NB4 (cell line): ENCODE data around the gene DPYSL4.
"Not testable (repeated sequence)": the region's sequence is repeated elsewhere in the genome, so short reads cannot be mapped to it uniquely, and the experiment has no call there.

Source experiments
- CTCF ChIP-seq: IDR thresholded peaks from one replicate; pipeline ENCODE4 v1.5.1; 2012; ENCODE audit warnings: low read depth, low read length
- MAX ChIP-seq: IDR thresholded peaks from 2 replicates; pipeline ENCODE4 v1.6.1; 2011; ENCODE audit warnings: low read depth, low read length
- MYC ChIP-seq: IDR thresholded peaks from 2 replicates; pipeline ENCODE4 v1.6.1; 2011; ENCODE audit warnings: low read depth, low read length
- POLR2A ChIP-seq: IDR thresholded peaks from 2 replicates; pipeline ENCODE4 v1.6.1; 2011; ENCODE audit warnings: mild to moderate bottlenecking; ENCODE audit not compliant: insufficient read length; ENCODE audit errors: extremely low read depth

- not testable (repeated sequence) for TF ChIP-seq CTCF, POLR2A, MYC, MAX
These were observed 27.2 kb upstream of the DPYSL4 start for GRCh38 chr10:132159302-132160230.
